Fibroblast of pulmonary artery (primary cell): ENCODE measurements around the gene IDS.
"Not testable (repeated sequence)": the region's sequence is repeated elsewhere in the genome, so short reads cannot be mapped to it uniquely, and the experiment has no call there.

Experiments
- DNase-seq: peaks from one replicate; pipeline ENCODE4 v3.0.0-alpha.2; 2010; ENCODE audit warnings: low read depth
- H3K4me3 ChIP-seq: replicated peaks from 2 replicates; pipeline ENCODE4 v1.5.1; 2011; ENCODE audit warnings: low read depth, mild to moderate bottlenecking, control low read depth, low read length, moderate library complexity
- CTCF ChIP-seq: IDR thresholded peaks from 2 replicates; pipeline ENCODE4 v1.5.1; 2011; ENCODE audit warnings: mild to moderate bottlenecking, control low read depth, low read length, inconsistent platforms; ENCODE audit errors: missing control alignments

Gene IDS

GRCh38 chrX:149504915-149505651 is at the start of gene IDS:
Gene IDS (minus strand): TSS chrX:149505306. CDS start chrX:149505137, 169 bp downstream.
- peak; percentile 84 for DNase-seq
- TF ChIP-seq CTCF, result no peak
- peak within 1 kb of the TSS; percentile 65 for H3K4me3 ChIP-seq

- DNase-seq, H3K4me3 ChIP-seq: not testable (repeated sequence)
These were observed 46.8 kb upstream of the IDS start for GRCh38 chrX:149551939-149552248.

DNA sequence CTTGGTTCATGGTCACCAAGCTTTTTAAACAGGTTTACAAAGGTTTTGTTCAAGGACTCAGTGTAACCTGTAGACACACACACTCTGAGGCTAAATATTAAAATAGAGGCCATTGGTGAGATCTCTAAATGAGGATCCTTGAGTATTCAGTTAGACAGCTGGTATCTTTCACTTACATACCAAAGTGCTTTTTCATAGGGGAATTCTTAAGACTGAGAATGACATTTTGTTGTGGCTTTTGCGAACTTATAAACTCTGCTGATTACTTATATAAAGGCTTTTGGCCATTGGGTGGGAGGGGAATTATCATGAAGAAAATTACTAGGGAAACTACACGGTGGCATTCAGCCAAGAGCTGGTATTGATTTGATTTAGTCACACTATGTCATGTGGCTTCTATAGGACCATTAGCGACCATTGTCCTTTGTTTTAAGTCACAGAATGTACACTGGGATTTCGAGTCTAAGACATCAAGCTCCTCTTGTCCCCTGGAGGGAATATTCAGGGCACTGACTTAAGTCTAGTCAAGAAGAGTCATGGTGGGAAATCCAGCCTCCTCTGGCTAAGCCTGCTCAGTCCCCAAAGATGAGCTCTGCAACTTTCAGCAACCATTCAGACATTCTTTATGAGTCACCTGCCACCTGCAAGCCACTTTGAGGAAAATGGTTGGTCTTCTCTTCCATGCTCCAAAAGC is 46.3 kb upstream of the IDS start:
- DNase-seq, H3K4me3 ChIP-seq: not testable (repeated sequence)

DNA sequence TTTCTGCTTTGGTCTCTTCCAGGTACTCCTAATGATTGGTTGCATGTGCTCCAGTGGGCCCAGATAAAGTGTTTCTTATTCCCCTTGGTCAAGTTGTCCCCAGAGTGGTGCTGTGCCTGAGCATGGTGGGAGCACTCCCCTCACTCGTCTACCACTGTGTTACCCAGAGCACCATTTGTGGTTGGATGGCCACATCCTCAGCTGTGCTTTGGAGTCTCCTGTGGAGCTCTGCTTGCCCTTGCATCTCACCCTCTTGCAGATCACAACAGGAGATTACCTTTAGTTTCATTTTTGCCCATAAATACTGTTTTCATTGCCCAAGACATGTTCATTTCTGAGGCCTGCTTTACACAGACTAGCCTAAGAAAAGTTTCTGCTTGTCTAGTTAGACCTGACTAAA is 45.3 kb upstream of the IDS start:
- DNase-seq, H3K4me3 ChIP-seq: not testable (repeated sequence)

- not testable (repeated sequence) for H3K4me3 ChIP-seq, DNase-seq
These were observed 44.6 kb upstream of the IDS start, which contains the start of gene HSFX3 for GRCh38 chrX:149549701-149550100. Gene HSFX3 (minus strand): TSS chrX:149549924. CDS start chrX:149549852, 72 bp downstream.

DNA sequence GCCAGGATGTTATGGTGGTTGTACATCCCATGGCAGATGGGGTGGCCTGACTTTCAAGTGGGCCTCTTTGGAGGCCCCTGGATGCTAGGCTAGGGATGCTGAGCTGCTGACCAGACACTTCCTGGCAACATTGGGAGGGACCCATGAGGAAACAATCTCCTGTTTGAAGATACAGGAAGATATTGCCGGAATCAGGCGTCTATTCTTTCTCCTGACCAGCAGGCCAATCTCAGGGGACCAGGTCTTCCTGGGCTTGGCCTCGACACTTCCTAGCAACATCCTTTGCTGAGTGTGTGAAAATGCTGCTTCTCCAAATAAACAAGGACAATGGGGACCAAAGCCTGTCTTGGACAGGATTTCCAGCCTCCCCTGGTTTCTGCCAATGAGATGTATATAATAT is 42.7 kb upstream of the IDS start:
- DNase-seq, H3K4me3 ChIP-seq: not testable (repeated sequence)

DNA sequence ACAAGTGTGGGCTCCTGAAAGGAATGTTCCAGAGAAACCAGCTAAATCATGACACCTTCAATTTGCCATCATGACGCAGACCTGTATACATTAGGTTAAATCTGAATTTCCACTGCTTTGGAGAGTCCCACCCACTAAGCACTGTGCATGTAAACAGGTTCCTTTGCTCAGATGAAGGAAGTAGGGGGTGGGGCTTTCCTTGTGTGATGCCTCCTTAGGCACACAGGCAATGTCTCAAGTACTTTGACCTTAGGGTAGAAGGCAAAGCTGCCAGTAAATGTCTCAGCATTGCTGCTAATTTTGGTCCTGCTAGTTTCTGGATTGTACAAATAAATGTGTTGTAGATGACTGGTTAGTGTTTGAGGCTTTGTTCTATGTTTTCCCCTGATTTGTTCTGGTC is 41.9 kb upstream of the IDS start:
- not testable (repeated sequence) for DNase-seq, H3K4me3 ChIP-seq

DNA sequence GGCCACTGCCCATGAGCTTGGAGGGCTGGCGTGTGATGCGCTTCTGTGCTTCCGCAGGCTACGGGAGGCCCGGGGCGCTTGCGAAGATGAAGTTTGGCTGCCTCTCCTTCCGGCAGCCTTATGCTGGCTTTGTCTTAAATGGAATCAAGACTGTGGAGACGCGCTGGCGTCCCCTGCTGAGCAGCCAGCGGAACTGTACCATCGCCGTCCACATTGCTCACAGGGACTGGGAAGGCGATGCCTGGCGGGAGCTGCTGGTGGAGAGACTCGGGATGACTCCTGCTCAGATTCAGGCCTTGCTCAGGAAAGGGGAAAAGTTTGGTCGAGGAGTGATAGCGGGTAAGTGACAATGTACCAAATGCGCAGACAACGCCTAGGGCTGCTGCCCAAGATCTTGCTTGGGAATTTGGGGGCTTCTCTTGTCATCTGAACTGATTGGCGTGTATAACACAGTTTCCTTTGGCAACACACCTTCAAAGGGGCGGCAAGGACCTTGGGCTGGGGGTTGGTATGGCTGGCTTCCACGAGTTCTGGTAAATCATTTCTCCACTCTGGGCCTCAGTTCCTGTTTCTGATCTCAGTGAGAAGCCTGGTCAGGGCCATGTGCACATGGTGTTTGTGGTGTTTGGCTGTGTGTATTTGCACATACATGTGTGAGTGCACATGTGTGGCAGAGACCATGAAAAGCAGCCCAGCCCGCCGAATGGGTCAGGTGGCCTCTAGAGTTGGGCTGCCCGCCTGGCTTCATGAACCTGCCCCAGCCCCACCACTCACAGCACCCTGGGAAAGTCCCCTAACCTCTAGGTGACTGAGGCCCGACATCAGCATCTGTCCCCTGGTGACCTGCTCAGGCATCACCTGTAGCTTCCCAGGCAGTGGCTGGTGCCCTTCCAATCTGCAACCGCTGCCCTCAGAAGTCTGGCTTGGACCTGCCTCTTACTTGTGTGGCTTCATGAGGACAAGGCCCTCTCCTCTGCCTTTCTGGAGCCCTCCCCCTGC is 40.7 kb upstream of the IDS start:
- not testable (repeated sequence) for H3K4me3 ChIP-seq
- DNase-seq, result peak; percentile 19

- H3K4me3 ChIP-seq, result peak overlapping the region; percentile 79
- TF ChIP-seq CTCF, result no peak
- DNase-seq, result no peak
These were observed 36.5 kb upstream of the IDS start for GRCh38 chrX:149541521-149542047.

DNA sequence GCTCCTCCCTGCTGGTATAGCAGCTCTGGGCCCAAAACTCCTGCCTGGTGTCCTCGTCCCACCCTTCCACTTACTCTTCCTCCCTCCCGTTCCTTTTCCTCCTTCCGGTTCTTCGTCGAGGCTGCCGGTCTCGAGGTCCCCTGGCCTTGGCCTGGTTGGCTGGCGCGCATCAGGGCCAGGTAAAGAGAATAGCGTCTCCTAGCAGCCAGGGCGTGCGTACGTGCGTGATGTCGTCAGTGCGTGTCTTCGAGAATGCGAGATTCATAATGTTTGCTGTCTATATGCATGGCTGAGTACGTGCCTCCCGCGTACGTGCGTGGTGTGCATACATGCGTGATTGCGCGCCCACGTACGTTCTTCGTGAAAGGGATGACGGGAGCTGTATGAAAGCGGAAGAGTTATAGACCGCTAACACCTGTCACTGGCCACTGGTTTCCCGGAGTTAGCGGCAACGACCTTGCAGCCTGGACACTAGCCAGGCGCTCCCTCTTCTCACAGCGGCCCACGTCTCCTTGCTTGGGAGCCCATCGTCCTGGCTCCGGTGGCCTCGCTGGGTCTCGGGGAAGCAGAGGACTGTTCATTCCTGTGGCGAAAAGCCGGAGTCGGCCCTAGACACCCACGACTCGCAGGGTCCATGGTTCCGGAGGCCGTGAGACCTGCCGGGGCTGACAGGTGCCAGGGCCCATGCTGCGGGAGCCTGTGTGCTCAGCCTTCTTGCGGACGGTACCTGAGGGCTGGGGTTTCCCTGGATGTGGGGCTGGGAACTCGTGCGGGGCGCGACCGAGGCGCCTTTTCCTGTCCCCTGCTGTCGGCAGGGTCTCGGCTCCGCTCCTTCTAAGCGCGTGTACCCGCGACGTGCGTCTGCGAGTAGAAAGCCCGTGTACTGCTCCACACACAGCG is 35.8 kb upstream of the IDS start, which contains the start of gene EOLA1:
EOLA1 (plus strand) TSS at position 392 of the 900 bp plus-strand sequence. CDS start 4,619 bp downstream, outside the sequence.
- no peak for TF ChIP-seq CTCF
- peak; percentile 98 for DNase-seq
- H3K4me3 ChIP-seq, result peak within 1 kb of the TSS; percentile 79
